GM19372 (cell line): ENCODE results near the gene JAKMIP1.

Experiments
- ATAC-seq: cut with Tn5 transposase; IDR thresholded peaks from one replicate; pipeline ENCODE4 v1.9.1; 2021; ENCODE audit warnings: mild to moderate bottlenecking, low read depth, moderate library complexity; ENCODE audit not compliant: unreplicated experiment

Gene JAKMIP1

DNA sequence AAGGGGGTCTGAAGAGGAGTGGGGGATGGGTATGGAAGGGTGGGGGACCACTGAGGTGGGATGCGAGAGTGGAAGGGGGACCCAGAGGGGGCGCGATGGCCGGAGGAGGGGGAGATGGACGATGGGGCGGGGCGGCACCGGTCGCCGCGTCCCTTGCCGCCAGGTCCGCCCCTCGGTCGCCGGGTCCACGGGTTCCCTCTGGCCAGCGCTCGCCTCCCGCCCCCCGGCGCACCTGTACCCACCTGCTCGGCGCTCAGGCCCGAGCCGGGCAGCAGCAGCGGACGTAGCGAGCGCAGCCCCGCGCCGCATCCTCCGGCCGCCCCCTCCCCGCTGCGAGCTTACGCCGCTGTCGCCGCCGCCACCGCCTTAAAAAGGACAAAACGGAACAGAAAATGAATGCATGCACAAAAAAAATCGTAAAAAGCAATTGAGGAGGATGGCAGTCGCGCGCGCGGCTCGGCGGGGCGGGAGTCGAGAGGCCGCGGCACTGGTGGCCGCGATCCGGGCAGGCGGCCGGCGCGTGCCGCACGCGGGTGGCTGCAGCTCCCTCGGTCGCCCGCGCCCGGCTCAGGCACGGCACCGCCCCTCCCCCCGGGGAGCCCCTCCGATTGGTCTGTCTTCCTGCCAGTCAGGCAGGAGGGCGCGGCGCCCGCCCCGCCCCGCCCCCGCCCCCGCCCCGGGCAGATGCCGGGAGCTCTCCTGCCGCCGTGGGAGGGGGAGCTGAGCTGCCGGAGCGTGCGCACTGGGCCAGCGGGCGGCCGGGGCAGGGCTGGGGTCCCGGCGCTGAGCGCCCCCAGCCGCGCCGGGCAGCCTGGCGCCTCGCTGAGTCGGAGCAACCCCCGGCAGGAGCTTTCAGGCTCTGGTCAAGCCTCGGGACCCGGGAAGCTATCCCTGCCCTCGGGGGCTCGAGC lies at the start of gene JAKMIP1:
Gene JAKMIP1, minus strand, starts transcription at position 539 of the 911 bp plus-strand sequence. CDS start 87,699 bp downstream, outside the sequence.
- ATAC-seq, result peak; percentile 87

DNA sequence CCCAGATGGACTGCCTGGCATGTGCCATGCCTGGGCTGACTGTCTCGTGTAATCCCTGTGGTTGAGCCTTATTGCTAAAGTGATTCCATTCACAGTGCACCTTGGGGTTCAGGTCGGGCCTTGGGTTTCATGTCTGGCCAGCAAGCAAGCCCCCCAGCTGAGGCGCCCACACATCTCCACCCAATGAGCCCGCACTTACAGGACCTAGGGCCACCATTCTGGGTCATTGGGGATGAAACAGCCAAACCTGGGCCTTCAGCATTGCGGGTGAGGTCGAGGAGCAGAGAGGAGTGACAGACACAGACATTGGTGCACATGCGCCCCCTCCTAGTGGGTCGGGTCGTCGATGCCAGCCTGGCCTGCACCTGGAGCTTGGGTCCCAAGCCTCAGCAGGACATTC lies 48.0 kb upstream of the JAKMIP1 start:
- ATAC-seq, result no peak

GRCh38 chr4:6246170-6246634 lies 45.9 kb upstream of the JAKMIP1 start:
- no peak for ATAC-seq

DNA sequence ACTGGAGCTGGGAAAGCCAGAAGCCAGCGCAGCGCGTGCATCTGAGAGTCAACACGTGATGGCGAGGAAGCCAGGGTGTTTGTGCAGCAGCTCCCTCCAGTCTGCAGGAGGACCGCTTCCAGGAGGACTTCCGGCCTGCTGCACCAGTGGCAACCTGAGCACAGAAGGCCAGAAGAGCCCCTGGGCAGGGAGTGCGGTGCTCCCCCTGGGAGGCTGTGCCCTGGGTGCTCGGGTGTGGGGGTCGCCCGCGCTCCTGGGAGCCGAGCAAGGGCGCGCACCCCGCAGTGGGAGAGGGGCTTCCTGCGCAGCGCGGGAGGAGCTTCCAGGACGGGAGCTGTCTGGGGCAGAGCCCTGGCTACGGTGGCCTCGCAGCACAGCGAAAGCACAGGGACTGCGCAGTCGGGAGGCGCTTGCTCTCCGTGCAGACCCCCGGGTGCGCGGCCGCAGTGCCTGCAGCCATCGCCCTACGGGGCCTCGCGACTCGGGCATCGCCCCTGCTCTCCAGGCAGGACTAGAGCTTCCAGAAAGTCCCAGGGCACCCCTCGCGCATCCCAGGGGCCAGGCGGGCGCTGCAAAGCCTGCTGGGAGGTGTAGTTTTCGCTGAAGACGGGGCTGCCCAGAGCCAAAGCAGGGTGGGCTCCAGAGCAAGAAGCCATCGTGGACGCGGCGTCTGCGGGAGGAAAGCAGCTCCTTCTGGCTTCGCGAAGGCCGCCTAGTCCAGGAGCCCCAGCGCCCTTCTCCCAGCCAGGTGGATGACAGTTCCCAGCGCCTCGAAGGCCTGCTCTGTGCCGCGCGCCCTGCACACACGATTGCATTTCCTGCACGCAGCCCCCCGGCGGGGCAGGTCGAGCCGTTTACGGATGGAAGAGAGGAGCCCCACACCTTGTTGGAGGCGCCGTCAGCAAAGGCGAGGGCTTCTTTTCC lies 45.2 kb upstream of the JAKMIP1 start:
- ATAC-seq, result no peak

DNA sequence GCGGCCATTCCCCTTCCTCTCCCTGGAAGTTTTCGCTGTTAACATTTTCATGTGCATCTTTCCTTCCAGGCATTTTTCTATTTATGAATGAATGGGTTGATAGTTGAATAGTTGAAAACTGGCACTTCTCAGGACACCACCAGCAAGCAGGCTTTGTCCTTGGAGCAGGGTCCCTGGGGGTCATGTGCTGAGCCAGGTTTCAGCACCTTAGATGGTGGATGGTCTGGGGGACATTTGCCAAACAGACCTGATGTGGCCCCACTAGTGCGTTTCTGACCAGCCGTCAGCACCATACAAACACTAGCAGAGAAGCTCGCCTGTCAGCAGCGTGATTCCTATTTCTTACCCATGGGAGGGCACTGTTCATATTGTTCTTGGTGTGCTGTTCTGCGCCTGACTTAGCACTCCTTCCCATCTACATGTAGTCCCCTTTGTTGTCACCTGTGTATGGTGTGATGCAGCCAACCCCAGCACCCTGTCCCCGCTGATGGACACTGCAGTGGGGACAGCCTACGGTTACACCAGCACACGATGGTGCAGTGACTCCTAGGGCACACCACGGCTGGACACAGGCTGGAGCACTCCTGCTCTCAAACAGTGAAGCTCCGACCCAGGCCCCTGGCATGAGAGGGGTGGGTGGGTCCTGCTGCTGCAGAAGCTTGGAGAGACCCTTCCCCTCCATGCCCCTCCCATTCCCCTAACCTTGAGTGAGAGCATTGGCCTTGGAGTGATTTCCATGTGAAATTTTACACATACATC lies 42.1 kb upstream of the JAKMIP1 start:
- no peak for ATAC-seq

DNA sequence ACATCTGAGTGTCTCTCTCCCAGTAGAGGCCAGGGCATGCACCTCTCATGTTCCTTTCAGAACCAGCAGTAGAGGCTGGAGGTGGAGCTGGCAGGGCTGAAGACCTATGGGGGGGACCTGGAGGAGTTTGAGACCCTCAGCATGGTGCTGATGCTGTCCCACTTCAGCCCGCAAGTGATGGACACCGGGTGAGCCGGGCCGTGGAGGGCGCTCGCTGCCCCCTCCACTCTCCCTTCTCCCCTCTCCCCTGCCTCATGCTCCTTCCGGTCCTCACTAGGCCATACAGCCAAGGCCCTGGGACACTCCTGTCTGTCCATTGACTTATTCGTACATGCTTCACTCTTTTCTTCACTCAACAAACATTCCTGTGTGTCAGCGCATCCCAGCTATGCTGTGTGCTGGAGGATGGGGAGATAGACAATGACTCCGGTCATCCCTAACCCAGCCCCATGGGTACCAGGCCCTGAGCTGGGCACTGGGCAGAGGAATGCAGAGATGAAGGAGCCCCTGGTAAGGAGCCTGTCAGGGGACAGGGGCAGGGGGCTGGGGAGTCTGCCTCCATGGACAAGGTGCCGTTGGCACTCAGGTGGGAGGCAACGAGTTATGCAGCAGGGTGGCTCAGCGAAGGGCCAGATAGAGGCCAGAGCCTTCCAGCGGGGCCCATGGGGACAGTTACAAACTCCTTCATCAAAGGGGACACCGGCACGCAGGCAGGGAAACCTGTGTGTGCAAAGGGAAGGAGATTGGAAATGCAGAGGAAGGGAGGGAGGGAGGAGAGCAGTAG lies 40.9 kb upstream of the JAKMIP1 start:
- ATAC-seq, result no peak

DNA sequence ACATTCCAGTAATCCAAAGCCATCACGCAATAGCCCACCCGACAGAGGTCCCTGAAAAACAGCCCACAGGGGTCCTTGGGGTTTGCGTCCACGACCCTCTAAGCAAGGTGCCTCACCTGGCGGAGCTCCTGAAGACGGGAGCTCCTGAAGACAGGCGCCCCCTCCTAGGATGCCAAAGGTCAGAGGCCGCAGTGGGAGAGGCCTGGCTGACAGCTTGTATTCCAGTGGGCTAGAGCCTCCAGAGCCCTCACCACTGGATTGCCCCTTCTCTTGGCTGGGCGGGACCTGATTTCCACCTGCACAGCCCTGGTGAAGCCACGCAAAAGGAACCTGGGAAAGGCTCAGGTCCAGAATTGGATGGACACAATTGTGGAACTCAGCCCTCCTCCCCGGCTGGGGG lies 39.6 kb upstream of the JAKMIP1 start:
- no peak for ATAC-seq

DNA sequence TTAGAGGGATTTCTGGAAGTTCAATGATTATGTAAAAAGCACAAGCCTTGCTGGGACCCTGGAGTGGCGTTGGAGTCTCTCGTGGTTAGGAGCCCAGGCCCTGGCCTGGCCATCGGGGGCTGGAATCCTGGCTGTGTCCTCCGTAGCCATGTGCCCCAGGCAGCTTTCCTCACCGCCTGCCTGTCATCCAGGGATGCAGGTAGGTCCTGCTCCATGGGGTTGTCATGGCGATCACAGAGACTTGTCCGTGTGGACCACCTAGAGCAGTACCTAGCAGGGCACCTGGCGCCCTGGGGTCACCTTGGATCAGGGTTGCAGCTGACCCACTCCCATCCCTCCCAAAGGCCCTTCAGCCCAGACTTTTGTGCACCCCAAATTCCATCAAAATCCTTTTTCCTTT lies 39.1 kb upstream of the JAKMIP1 start:
- no peak for ATAC-seq

- ATAC-seq, result no peak
Observed at GRCh38 chr4:6236816-6237390, 36.6 kb upstream of the JAKMIP1 start.

- no peak for ATAC-seq
Observed at GRCh38 chr4:6235901-6236640, 35.7 kb upstream of the JAKMIP1 start.

GRCh38 chr4:6235012-6235411 lies 34.7 kb upstream of the JAKMIP1 start:
- no peak for ATAC-seq

- no peak for ATAC-seq
Observed at GRCh38 chr4:6233929-6234328, 33.6 kb upstream of the JAKMIP1 start.

GRCh38 chr4:6232836-6233785 lies 32.8 kb upstream of the JAKMIP1 start:
- ATAC-seq, result no peak

DNA sequence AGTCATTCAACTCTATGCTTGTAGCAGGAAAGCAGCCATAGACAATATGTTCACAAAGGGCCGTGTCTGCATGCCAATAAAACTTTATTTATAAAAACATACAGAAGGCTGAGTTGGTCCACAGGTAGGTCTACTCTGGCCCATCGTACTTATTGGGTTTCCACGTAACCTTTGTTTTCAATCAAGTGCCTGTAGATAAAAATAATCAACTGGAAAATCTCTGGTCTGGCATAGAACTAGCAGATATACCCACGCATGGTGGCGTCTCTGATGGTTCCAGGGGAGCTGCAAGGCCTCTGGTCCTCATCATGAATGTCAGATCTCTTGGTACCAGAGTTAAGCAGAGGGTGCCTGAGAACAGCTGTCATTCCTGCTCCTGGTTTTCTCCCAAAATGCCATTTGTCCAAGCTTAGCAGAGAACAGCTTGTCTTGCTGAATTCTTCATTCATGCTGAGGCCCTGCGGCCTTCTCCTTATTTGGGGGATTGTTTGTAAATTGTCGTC lies 31.4 kb upstream of the JAKMIP1 start:
- no peak for ATAC-seq

DNA sequence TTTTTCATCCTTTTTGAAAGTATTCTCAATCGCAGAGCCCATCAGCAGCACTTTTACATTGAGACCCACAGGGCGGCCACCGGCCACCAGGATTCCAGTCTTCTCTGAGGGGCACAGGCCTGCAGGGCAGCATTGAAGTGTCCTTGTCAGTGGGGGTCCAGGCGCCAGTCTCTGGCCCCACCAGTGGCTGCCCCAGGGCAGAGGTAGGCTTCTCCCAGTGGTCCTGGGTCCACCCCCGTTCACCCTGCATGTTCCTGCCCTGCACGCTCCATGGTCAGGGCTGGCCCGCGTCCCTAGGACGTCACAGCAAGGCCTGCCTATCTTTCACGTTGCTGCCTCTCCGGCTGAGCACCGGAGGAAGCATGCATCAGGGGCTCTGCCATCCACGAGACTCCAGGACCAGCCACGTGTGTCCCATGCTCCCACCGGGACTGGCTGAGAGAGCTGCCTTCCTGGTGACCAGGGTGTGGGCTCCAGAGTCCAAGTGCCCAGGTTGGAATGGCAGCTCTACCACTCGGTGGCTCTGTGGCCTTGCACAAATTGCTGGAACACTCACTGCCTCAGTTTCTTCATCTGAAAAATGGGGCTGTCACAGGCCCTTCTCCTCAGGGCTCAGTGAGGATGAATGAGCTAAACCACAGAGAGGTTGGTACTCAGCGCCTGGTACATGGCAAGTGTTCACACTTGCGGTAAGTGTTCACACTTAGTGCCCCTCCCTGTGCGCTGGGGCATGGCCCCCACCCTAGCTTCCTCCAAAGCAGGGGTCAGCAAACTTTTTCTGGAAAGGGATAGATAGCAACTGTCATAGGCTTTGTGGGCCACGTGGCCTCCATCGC lies 30.7 kb upstream of the JAKMIP1 start:
- no peak for ATAC-seq

- no peak for ATAC-seq
Observed at GRCh38 chr4:6230502-6230785, 30.1 kb upstream of the JAKMIP1 start.
